Neural crest cell (in vitro differentiated cells): Measurements from ENCODE around the gene GNAO1. TPM values are rescaled to one million over a fixed set of nuclear protein-coding genes. Genes with fewer than 3 reads are reported as not detected.

Source experiments
- DNase-seq: peaks from one replicate; pipeline ENCODE4 v3.0.0; 2021; ENCODE audit warnings: low read depth, mixed read lengths, low spot score
- H3K27ac Mint-ChIP-seq: one replicate; pipeline ENCODE4 v1.8.0; 2021; ENCODE audit warnings: mild to moderate bottlenecking, mixed read lengths; ENCODE audit not compliant: unreplicated experiment
- H3K27me3 Mint-ChIP-seq: 2 replicates; pipeline ENCODE4 v1.8.0; 2021; ENCODE audit warnings: low read depth, mild to moderate bottlenecking, mixed read lengths
- H3K36me3 Mint-ChIP-seq: 2 replicates; pipeline ENCODE4 v1.8.0; 2021; ENCODE audit warnings: low read depth, mild to moderate bottlenecking, mixed read lengths
- H3K4me1 Mint-ChIP-seq: 2 replicates; pipeline ENCODE4 v1.8.0; 2021; ENCODE audit warnings: mixed read lengths
- H3K4me3 Mint-ChIP-seq: one replicate; pipeline ENCODE4 v1.8.0; 2021; ENCODE audit warnings: mild to moderate bottlenecking, mixed read lengths
- H3K9me3 Mint-ChIP-seq: 2 replicates; pipeline ENCODE4 v1.8.0; 2021; ENCODE audit warnings: mixed read lengths
- CTCF ChIP-seq: fragments of 200-600 bp; sonication (generic); conservative IDR thresholded peaks from 2 replicates; pipeline ENCODE4 v1.5.0; 2021; ENCODE audit warnings: antibody characterized with exemption, mild to moderate bottlenecking
- total RNA-seq: library from RNA; stranded (reverse); gene quantifications from 2 replicates; pipeline ENCODE4 v1.2.1, GENCODE V29; 2021

Gene GNAO1
- total RNA-seq, 1 donor from 2014 or later: 22.2 TPM

- Mint-ChIP-seq H3K4me3 (no peak overlapping the region), H3K9me3 (no peaks in the 10 kb centered on the region), H3K27me3 (no peaks in the 10 kb centered on the region), H3K4me1 (peaks cover 58% of the 10 kb centered on the region), H3K36me3 (no peaks in the 10 kb centered on the region), H3K27ac (no peak overlapping the region)
- TF ChIP-seq CTCF: no peak
- DNase-seq: no peak
These were observed 88.6 kb downstream of the GNAO1 start for GRCh38 chr16:56279914-56280313.

- DNase-seq: peak; percentile 41
- Mint-ChIP-seq H3K4me3 (peak overlapping the region; percentile 14), H3K27ac (peak overlapping the region; percentile 90), H3K4me1 (peaks cover 68% of the 10 kb centered on the region), H3K27me3 (no peaks in the 10 kb centered on the region), H3K9me3 (no peaks in the 10 kb centered on the region), H3K36me3 (no peaks in the 10 kb centered on the region)
- TF ChIP-seq CTCF: peak; percentile 52
These were observed 90.0 kb downstream of the GNAO1 start for GRCh38 chr16:56281249-56281805.

GRCh38 chr16:56282451-56282850 lies 91.2 kb downstream of the GNAO1 start:
- no peaks in the 10 kb centered on the region for H3K36me3 Mint-ChIP-seq
- H3K4me1 Mint-ChIP-seq: peaks cover 62% of the 10 kb centered on the region
- DNase-seq: no peak
- H3K9me3 Mint-ChIP-seq: no peaks in the 10 kb centered on the region
- H3K27ac Mint-ChIP-seq: peak overlapping the region; percentile 51
- no peaks in the 10 kb centered on the region for H3K27me3 Mint-ChIP-seq
- TF ChIP-seq CTCF: no peak
- no peak overlapping the region for H3K4me3 Mint-ChIP-seq

- H3K4me1 Mint-ChIP-seq: peaks cover 64% of the 10 kb centered on the region
- H3K27ac Mint-ChIP-seq: no peak overlapping the region
- no peak overlapping the region for H3K4me3 Mint-ChIP-seq
- DNase-seq: no peak
- no peaks in the 10 kb centered on the region for H3K36me3 Mint-ChIP-seq
- TF ChIP-seq CTCF: no peak
- no peaks in the 10 kb centered on the region for H3K27me3 Mint-ChIP-seq
- H3K9me3 Mint-ChIP-seq: no peaks in the 10 kb centered on the region
These were observed 93.2 kb downstream of the GNAO1 start for GRCh38 chr16:56284521-56284920.

GRCh38 chr16:56286809-56287208 lies 95.5 kb downstream of the GNAO1 start:
- Mint-ChIP-seq H3K9me3 (no peaks in the 10 kb centered on the region), H3K27ac (peak overlapping the region; percentile 96), H3K4me1 (peaks cover 66% of the 10 kb centered on the region)

More at GRCh38 chr16:56286809-56287208, 95.5 kb downstream of the GNAO1 start:
- TF ChIP-seq CTCF: no peak
- no peak for DNase-seq
- Mint-ChIP-seq H3K27me3 (no peaks in the 10 kb centered on the region), H3K4me3 (no peak overlapping the region), H3K36me3 (no peaks in the 10 kb centered on the region)
